VCaP (cell line): ENCODE data around the gene SFRP4.

Source experiments
- H3K27ac ChIP-seq: fragments of 450-650 bp; 2 replicates; pipeline ENCODE4 v1.5.1; 2017
- TF ChIP-seq, protein P1 (sequence below): fragments of 450-650 bp; conservative IDR thresholded peaks from 2 replicates; pipeline ENCODE4 v1.5.1; 2017; ENCODE audit warnings: mild to moderate bottlenecking, moderate library complexity

SFRP4 gene

DNA sequence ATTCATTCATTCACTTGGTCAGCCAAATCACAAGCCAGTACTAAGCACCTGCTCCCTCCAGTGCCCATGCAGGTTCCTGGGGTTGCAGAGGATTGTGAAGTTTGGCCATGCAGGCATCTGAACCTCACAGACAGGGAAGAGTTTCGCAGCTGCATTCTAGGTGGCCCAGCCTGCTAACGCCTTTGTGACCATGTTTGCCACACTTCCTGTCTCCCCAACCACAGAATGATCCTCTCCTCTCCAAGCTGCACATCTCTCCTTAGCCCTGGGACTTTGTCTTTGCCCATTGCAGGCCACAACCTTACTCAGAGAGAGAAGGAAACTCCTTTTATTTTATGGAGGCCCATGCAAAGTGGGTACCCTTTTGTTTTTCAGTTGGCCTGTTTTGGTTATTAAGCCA, 35.6 kb upstream of the SFRP4 start:
- H3K27ac ChIP-seq: no peak overlapping the region
- TF ChIP-seq, protein P1, sequence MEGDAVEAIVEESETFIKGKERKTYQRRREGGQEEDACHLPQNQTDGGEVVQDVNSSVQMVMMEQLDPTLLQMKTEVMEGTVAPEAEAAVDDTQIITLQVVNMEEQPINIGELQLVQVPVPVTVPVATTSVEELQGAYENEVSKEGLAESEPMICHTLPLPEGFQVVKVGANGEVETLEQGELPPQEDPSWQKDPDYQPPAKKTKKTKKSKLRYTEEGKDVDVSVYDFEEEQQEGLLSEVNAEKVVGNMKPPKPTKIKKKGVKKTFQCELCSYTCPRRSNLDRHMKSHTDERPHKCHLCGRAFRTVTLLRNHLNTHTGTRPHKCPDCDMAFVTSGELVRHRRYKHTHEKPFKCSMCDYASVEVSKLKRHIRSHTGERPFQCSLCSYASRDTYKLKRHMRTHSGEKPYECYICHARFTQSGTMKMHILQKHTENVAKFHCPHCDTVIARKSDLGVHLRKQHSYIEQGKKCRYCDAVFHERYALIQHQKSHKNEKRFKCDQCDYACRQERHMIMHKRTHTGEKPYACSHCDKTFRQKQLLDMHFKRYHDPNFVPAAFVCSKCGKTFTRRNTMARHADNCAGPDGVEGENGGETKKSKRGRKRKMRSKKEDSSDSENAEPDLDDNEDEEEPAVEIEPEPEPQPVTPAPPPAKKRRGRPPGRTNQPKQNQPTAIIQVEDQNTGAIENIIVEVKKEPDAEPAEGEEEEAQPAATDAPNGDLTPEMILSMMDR: no peak

DNA sequence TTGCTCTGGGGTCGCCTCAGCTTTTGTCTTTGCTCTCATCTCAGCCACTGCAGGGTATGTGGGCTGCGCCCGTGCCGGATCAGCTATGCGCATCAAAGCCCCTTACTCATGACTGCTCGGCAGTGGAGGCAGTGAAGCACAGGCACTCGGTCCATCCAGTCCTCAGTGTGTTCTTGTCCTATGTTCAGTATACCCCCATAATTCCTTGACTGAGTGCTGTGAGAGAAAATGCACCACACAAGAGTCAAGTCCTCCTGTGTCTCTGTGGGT, 31.3 kb upstream of the SFRP4 start:
- no peak overlapping the region for H3K27ac ChIP-seq
- TF ChIP-seq, protein P1: no peak

DNA sequence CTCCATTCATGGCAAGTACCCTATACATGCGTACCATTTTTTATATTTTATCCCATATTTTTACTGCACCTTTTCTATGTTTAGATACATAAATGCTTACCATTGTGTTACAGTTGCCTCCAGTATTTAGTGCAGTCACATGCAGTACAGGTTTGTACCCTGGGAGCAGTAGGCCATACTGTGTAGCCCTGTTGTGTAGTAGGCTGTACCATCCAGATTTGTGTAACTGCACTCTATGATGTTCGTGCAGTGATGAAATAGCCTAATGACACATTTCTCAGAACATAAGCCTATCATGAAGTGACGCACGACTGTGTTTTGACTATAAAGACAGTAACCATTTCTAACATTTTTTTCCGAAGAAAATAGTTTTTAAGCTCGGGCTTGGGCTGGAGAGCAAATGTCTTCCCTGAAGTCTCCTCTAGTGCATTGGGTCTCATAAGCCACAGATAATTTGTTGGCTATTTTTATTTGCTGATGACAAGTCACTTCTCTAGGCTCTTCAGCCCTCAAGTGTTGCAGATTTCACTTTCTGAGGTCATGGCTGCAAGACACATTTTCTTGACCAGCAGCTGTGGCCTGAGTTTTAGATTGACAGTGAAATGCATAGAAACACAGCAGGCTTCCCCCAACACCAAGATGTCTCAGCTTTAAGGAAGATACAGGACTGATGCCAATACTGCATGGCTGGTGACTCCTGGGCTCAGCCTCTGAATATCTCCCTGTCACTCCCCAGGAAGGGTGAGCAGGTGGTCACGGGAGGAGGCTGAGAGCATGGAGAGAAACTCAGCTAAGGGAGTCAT, 30.7 kb upstream of the SFRP4 start:
- TF ChIP-seq, protein P1: no peak
- H3K27ac ChIP-seq: no peak overlapping the region

DNA sequence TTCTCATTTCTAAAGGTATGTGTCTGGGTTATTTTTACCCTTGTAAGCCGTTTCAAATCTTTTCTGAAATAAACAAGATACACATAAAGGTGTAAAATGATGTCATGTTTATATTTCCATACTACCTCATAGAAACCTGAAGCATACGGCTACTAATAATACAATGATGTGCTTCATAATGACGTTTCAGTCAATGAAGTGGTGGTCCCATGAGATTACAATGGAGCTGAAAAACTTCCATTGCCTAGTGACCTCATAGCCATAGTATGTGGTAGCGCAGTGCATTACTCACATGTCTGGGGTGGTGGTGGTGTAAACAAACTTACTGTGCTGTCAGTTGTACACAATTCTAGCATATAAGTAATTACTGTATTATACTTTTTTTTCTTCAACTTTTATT, 28.7 kb upstream of the SFRP4 start:
- H3K27ac ChIP-seq: no peak overlapping the region
- TF ChIP-seq, protein P1: no peak

- H3K27ac ChIP-seq: no peak overlapping the region
- TF ChIP-seq, protein P1: no peak
Measured at GRCh38 chr7:37944737-37945054, 28.1 kb upstream of the SFRP4 start.

DNA sequence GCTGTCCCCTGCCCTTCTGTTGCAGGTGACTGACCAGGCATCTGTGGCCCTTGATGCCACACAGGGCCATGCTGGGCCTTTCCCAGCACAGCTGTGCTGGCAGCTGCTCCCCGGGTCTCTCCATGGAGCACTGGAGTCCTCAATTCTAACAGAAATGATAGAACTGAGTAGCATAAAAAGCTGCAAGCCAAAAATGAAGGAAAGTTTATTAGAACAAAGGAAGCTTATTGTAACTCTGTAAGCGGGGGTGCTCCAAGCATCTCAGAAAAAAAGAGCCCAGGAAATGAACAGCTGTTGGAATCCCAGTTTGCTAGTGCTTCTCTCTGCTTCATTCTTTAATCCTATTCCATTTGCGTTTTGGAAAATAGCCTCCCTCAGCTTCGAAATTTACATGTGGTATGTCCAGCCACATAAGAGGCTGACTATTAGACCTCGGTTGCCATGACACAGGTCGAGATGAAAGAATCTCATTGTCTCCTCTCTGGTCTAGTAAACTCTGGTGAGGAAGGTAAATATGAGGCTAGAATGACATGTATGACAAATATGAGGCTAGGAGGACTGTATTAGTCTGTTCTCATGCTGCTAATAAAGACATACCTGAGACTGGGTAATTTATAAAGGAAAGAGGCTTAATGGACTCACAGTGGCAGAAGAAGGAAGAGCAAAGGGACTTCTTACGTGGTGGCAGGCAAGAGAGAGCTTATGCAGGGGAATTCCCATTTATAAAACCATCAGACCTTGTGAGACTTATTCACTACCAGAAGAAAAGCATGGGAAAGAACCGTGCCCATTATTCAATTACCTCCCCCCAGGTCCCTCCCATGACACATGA, 27.5 kb upstream of the SFRP4 start:
- TF ChIP-seq, protein P1: no peak
- H3K27ac ChIP-seq: no peak overlapping the region

DNA sequence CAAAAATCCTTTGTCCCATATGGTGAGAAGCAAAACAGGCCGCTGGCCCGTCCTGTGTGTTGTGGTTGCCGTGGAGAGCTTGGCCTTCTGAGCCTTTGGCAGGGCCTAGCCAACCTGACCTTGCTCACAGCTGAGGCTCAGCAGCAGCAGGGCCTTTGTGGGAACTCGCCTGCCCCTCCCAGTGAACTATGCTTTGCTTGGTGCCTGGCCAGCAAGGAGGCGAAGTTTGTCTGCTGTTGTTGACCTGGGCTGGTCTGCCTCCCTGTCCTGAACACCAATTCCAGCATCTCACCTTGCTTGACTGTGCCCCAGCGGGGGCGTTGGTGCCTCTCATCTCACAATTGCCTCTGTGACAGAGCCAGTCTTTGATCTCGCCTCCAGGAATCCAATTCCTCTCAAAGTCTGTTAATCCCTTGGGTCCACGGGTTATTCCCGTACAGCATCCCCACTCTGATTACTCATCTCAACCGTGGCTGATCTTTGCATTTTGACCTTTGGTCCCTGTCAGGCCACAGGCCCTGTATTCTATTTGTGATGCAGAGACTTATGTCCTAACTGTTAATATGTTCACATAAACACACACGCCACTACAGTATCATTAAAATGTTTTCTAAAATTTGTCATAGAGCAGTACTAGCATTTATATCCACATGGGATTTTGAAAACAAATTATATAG, 26.5 kb upstream of the SFRP4 start:
- no peak overlapping the region for H3K27ac ChIP-seq
- TF ChIP-seq, protein P1: no peak
